ENCODE results near the gene RNFT2.
A peak's percentile ranks its signal among the peaks of the same experiment; 100 is the strongest.

The RNFT2 gene

GRCh38 chr12:116838365-116838764, 100.2 kb downstream of the RNFT2 start:
- DNase-seq: no peak

DNA sequence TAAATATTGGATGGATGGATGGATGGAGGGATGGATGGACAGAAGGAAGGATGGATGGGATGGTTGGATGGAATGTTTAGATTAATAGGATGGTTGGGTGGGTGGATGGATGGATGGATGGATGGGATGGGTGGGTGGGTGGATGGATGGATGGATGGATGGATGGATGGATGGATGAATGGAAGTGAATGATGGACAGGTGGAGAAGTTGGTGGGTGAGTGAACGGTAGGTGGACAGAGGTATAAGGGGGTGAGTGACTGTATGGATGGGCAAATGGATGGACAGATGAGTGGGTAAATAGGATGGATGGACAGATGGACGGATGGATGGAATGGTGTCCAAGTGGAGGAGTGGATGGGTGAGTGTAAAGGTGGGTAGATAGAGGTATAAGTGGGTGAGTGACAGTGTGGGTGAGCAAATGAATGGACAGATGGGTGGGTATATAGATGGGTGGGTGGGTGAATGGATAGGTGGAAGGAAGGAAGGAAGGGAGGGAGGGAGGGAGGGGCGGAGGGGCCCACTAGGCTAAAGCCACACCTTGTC, 101.2 kb downstream of the RNFT2 start:
- no peak for DNase-seq

DNA sequence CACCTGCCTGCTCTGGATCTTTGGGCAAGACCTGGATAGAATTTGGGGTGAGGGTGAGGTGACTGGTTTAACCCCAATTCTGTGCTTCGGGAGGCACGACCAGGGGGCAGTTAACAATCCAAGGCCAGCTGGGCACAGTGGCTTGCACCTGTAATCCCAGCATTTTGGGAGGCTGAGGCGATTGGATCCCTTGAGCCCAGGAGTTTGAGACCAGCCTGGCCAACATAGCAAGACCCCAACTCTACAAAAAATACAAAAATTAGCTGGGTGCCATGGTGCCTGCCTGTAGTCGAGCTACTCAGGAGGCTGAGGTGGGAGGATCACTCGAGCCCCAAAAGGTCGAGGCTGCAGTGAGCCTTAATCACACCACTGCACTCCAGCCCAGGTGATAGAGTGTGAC, 105.0 kb downstream of the RNFT2 start:
- DNase-seq: no peak

DNA sequence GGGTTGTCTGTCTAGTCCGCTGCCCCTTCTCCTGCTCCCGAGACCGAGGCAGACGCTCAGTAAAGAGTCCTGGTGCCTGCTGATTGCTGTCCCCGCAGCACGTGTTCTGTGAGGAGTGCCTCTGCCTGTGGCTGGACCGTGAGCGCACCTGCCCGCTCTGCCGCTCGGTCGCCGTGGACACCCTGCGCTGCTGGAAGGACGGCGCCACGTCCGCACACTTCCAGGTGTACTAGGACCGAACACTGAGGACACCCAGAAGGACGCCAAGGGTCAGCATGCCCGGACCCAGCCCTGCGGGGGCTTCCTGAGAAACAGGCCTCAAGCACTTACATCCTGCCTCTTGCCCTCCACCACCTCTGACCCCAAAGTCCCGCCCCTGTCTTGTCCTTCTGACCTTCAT, 111.1 kb downstream of the RNFT2 start:
- DNase-seq: no peak

DNA sequence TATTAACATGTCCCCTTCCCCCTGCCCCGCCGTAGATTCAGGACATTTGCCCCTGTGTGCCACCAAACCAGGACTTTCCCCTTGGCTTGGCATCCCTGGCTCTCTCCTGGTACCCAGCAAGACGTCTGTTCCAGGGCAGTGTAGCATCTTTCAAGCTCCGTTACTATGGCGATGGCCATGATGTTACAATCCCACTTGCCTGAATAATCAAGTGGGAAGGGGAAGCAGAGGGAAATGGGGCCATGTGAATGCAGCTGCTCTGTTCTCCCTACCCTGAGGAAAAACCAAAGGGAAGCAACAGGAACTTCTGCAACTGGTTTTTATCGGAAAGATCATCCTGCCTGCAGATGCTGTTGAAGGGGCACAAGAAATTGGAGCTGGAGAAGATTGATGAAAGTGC, 114.2 kb downstream of the RNFT2 start:
- DNase-seq: no peak

GRCh38 chr12:116853507-116853906, 115.4 kb downstream of the RNFT2 start:
- no peak for DNase-seq

DNA sequence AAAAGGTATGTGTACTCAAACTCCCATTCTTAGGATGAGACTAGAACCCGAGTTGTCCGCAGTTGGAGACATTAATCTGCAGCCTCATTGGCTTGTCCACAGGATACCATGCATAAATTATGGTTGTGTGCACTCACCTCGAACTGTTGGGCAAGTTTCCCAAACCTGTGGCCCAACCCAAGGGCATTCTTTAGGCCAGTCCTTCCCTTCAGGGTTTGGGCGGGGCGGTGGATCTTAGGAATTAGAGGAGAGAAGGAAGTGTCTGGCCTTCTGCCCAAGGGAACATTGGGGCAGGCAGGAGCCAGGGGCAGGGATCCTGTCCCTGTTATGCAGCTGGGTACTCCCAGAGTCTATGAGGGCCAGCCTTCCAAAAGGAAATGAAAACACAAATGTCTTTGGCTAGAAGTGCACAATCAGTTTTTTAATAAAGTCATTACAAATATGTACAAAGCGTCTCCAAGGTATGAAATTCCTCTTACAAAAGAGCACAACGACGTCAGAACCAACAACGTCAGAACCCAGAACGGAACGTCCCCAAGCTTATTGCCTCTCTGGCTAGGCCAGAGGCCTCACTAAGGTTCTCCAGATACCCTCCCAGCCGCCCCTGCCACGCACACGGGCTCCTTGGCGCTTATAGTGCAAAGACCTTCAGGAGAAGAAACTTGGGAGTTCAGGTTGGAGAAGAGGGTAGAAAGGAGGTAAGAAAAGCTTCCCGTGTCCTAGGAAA, 117.8 kb downstream of the RNFT2 start:
- DNase-seq: no peak

DNA sequence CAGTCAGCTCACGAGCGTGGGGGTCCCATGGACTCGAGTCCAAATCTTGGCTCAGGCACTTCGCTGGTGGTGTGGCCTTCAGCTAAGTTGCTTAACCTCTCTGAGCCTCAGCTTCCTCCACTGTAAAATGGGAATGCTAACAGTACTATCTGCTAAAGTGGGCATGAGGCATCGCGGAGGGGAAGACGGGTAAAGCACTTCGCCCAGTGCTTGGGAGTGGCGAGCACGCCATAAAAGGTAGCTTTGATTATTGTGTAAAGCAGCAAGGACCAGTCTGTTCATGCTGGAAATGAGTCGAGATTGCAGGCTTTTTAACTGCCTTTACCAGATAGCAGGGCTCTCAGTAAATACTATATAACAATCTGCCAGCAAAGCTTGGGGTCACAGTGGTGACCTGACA, 118.6 kb downstream of the RNFT2 start:
- no peak for DNase-seq

DNA sequence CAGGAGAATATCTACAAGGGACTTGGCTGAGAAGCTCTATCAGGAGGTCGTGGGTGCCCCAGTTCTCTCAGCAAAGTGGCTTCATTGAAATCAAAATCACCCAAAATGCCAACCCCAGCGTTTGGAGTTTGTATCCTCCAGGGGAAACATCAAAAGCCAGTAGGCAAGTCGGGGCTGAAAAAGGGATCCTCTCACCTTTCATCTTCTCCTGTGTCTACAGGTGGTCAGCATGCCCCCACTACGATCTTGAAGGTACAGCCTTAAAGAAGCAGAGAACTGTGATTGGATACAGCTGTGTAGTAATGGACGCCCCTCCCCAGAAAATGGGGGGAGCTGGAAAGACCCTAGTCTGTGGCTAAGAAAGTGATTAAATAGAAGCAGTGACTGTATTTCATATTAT, 121.0 kb downstream of the RNFT2 start:
- no peak for DNase-seq

DNA sequence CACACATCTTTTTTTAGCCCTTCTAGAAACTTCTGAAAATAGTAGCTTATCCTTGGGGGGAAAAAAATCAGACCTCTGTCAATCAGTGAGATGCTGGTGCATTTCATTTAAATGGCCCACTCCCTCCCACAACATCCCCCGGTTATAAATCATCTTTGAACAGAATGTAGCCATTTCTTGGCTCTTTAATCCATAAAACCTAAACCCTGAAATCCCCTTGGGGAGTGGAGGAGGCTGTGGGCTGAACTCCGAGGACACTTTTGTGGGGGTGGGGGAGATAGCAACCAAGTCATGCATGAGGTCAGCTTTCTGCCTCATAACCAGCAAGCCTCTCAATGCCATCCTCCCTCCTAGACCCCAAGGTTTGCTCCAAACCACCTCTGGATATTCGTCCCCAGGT, 122.1 kb downstream of the RNFT2 start:
- no peak for DNase-seq

DNA sequence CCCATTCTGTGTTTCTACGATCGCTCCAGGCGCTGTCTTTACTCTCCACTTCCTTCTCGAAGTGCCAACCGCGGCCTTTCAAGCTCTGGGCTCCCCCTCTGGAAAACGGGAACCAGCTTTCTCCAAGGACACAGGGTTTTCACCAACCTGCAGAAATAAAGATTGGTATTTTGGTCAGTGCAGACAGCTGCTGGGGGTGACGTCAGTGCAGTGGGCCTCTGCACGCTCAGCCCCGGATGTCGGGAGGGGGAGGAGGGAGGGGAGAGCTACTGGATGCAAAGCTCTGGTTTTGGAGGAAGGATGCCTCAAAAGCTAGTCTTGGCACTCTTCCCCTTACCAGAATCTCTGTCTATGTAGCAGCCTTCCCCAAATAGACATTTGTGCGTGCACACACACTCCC, 123.2 kb downstream of the RNFT2 start:
- DNase-seq: no peak

GRCh38 chr12:116862167-116862566, 124.1 kb downstream of the RNFT2 start:
- DNase-seq: no peak

DNA sequence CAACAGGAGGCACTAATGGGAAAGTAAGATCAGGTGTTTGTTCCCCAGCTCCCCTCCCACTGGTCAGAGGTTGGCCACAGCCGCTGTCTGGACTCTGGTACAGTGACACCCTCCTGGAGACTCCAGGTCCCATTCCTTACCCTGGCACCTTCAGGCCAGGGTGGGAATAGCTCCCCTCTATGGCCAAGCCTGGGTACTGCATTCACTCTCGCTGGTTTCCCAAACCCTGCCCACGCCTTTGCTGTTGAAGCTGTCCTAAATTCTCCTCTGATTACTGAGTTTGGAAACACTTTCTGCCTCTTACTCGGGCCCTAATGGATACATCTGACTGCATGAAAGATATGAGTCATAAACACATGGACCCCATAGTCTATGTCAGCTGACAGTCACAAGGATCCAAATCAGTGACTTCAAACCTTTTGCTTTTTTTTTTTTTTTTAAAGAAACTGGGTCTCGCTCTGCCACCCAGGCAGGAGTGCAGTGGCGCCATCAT, 125.2 kb downstream of the RNFT2 start:
- no peak for DNase-seq

DNA sequence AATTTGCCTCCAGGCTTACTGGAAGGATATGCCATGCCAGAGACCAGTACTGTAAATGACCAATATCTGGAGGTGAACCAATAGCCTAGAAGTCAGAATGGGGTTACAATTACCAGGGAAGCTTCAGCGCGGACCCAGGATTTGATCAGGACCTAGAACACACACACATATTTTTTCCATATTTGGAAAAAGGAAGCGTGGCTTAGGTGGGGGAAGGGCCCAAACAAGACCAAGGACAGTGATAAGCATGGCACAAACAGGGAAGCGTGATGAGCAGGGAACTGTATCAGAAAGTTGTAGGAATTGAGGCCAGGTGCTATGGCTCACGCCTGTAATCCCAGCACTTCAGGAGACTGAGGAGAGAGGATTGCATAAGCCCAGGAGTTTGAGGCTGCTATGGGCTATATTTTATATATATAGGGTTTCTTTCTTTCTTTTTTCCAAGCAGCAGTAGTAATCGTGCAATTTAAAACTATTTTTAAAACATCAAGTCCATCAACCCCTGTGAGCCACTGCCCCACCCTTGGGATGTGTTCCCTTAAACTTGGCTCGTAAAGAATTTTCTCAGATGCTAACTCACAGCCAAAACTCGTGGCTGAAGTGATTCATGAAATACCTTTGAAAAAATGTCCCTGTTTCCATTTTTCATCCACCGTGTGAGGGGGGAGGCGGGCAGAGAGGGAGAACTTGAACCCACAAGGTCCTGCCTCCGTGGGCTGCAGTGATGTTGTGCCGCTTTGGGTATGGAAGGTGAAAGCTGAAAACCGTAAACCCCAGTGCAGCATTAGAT, 126.5 kb downstream of the RNFT2 start:
- no peak for DNase-seq

DNA sequence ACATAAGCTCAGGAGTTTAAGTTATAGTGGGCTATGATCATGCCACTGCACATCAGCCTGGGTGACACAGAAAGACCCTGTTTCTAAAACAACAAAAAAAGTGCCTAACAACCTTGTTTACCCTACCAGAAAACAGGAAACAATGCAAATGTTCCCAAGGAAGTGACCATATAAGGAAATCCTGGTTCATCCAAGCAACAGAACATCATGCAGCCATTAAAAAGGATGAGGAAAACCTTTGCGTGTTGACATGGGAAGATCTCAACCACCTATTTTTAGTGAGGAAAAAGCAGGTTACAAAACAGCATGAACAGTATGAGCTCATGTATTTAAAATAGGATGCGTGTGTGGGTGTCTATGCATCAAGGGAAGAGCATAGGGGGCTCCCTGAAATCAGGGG, 129.4 kb downstream of the RNFT2 start:
- no peak for DNase-seq

DNA sequence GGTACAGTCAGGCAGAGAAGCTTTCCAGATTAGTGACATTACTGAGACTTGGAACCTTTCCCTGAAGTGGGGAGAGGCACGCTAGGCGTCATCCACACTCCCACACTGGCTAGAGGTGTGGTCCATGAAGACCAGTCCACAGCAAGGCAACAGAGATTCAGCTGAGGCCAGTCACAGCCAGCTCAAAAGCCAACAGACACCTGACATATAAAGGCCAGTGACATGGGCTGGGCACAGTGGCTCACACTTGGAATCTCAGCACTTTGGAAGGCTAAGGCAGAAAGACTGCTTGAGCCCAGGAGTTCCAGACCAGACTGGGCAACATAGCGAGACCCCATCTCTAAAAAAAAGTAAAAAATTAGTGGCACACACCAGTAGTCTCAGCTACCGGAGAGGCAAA, 132.2 kb downstream of the RNFT2 start:
- DNase-seq: no peak

- DNase-seq: no peak
Observed at GRCh38 chr12:116874324-116874995, 136.3 kb downstream of the RNFT2 start.

DNA sequence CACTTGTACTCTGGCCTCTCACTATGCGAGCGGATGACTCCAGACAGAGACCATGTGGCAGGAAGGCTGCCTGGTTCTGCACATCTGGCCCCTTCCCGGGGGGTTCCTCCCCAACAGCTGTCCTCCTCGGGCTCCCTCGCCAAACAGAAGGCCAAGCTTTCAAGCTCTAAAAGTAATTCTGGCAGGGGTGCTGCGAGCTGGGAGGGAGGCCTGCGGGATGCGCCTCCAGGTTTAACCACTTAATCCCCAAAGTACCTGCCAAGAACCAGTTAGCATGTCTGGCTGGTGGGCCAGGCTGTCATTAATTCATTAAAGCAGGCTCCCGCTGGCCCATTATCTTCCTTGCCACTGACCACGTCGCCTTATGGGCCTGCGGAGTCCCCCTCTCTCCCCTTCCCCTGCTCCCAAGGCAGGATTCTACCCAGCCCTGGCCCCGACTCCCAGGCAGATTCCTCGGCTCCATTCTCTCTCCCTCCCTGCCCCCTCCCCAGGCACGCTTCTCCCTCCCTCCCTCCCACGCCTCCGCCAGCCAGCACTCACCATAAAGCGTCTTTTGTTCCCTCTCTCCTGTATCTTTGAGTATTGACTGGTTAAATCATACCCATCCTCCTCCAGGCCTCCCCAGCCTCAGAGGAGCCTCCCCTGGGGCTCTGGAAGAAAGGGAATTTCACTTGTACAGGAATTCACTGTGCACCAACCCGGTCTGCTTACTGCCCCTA, 138.2 kb downstream of the RNFT2 start:
- DNase-seq: no peak

- no peak for DNase-seq
Observed at GRCh38 chr12:116878567-116879508, 140.7 kb downstream of the RNFT2 start.

DNA sequence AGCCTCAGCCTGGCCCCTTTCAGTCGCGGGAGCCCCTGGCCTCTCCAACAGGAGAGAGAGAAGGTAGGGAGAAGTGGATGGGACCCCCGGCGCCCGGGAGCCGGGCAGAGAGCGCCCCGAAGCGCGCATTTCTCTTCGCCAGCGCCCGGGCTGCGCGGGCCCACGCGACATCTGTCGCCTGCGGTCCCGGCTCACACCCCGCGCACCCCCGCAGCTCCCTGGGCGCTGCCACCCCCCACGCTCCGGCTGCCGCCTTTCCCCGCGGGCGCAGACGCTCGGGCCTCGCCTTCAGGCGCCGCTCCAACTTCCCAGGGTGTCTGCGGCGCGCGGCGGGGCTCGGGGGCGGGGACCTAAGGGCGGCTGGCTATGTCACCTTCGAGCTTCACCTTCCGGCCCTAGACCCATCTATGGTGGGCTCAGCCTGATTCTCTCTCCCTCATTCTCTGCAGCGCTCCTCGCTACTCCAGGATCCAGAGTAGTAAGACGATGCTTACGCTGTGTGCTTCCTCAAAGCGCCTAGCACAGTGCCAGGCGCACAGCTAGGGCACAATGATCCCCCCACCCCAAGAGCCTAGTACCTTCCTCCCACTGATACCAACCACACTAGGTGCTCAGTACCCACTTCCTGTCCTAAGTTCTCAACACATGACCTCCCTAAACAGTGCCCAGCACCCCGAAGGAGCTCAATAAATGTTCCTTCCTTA, 141.5 kb downstream of the RNFT2 start:
- peak; percentile 56 for DNase-seq

- no peak for DNase-seq
Observed at GRCh38 chr12:116880213-116880816, 142.2 kb downstream of the RNFT2 start.
